GM19395 (cell line): Measurements from ENCODE around the gene ACVRL1.

Source experiments
- ATAC-seq: cut with Tn5 transposase; IDR thresholded peaks from one replicate; pipeline ENCODE4 v1.9.1; 2021; ENCODE audit warnings: mild to moderate bottlenecking, moderate library complexity; ENCODE audit not compliant: unreplicated experiment

The ACVRL1 gene

DNA sequence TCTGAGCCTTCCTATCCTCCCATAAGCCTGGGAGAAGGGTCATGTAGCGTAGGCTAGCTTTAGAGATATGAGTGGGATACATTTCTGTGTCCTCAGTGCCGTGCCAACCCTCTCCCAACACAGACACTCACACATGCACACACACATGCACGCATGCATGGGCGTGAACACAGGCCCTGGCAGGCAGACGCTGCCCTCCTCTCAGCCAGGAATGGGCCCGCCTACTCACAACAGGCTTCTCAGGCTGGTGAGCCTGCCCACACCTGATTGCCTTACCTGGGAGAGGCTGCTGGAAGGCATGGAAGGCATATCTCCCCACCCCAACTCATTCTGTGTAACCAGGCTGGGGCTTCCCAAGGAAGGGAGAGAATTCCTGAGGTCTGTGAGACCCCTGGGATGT is 31.4 kb downstream of the ACVRL1 start:
- no peak for ATAC-seq

DNA sequence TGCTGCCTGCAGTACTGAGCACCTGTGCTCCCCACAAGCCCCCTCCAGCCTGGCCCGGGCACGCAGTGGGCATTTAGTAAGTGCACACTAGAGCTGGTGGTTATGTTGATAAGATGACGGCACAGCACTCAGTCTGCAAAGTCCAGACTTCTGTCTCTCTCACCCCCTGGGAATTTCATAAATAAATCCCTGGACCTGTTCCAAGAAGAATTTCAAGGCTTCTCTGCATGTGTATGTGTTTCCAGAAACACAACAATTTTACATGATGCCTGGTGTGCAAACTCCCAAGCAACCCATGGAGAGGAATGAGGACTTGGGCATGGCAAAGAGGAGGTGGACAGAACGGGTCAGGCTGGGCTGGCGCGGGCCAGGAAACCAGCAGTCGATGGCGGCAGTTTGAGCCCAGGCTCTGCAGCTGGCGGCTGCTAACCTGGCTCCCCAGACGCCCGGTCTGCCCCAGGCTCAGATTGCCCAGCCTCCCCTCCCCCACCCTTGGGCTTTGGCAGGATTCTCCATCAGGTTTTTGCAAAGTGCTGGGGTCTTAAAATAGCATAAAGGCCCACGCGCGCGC is 33.8 kb downstream of the ACVRL1 start:
- ATAC-seq: no peak

DNA sequence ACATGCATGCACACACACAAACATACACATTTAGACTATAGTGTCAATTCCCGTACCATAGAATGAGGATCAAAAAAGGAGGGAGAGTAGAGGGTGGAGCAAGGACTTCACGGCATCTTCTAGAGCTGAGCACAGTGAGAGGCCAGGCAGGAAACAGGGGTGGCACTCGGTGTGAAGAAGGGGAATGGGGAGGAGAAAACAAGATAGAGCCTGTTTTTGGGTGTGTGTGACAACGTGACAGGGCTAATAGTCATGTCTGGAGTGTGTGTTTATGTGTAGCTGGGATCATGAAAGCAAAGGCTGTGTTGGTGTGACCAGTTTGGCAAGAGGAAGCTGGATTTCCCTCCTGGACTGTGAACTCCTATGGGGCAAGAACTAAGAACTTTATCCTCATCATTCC is 34.3 kb downstream of the ACVRL1 start:
- ATAC-seq: no peak

DNA sequence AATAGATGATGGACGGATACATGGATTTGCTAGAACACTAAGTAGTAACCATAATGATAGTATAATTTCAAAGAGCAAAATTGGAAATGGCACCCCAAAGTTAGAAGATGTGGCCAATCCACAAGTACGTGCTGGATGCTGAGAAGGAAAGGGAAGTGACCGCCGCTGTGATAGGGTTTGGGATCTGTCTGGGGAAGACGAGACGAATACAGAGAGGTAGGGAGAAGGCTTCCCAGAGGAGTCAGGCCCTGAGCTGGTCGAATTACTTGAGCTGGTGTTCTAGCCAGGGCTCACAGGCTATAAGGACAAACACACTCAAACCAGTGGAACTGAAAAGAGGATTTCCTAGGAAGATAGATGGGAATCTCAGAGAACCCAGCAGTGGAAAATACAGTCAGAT is 34.8 kb downstream of the ACVRL1 start:
- no peak for ATAC-seq

DNA sequence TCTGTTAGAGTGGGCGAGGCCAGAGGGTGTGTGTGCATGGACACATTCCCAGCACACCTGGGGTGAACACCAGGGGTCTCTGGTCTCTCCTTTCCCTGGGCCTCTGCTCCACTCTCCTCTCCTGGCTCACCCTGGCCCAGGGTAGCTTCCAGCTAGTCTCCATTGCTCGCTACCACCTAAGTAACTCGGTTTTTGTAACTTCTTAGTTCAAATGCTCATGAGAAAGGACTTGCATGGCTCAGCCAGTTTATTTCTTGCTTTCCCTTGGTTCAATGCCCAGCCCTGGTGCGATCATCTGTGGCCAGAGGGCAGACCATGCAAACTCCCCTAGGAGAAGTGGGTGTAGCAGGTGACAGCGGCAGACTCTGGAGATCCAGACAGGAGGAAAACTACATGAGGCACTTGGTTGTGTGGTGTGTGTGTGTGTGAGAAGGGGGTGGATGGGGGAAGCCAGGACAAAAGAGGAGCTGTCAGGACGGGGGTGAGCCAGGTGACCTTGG is 35.2 kb downstream of the ACVRL1 start:
- ATAC-seq: no peak

DNA sequence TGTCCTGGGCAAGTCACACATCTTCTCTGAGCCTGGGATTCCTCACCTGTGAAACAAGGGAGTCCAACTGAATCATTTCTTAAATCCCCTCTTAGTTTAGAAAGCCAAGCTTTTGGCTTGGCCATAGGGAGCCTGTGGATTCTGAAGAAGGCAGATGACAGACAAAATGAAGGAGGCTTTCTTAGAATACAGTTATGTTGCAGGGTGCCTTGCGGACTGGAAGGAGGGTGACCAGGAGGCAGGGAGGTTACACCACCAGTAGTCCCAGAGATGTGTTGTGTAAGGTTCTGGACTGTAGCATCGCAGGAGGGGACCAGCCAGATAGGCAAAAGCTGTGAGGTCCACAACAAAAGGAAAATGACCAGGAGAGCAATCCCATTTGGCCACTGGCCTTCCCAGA is 36.0 kb downstream of the ACVRL1 start:
- no peak for ATAC-seq

DNA sequence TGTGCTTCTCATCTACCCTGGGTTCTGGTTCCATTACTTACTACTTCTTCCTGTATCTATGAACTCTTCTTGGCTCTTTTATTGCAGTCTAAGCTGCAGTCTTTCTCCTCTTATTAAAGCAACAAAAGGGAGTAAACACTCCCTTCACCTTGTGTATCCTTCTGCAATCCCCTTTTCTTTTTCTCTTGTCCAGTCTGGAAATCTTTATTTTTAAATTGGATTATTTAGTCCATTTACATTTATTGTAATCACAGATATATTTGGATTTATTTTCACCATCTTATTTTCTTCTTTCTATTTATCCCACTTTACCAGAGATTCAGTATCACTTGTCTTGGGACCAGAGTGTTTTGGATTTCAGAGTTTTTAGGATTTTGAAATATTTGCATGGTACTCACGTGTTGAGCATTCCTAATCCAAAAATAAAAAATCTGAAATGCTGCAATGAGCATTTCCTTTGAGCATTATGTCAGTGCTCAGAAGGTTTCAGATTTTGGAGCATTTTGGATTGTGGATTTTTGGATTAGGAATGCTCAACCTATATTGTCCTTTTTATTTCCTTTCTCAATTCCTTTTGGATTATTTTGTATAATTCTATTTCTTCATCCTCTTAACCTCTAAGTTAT is 37.4 kb downstream of the ACVRL1 start:
- no peak for ATAC-seq

DNA sequence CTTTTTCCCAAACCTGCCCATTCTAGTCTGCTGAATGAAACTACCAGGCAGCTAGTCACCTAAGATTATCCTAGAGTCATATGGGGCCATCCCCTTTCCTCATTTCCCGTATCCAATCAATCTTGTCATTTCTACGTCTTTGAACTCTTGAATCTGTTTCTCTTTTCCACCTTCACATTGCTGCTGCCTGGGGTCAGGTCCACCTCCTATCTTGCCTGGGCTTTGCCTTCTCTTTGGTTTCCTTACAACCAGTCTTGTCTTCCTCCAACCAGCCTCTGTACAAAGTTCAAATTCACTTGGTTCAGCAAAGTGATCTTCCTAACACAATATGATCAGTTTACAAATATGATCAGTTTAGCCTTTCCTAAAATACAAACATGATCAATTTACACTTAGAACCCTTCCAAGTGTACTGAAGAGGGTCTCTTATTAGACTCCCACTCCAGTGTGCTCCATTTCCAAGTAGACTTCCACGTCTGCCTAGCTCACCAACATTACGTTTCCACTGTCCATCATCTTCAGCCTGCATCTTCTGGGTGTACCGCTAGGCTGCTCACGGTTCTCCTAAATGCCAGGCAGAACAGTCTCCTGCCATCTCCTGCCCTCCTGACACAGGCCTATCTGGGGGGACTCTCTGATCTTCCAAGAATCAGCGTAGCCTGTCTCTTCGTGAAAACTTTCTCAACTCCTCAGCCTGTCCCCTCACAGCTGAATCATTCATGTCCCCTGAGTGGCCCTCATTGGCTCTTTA is 40.1 kb downstream of the ACVRL1 start:
- ATAC-seq: no peak

DNA sequence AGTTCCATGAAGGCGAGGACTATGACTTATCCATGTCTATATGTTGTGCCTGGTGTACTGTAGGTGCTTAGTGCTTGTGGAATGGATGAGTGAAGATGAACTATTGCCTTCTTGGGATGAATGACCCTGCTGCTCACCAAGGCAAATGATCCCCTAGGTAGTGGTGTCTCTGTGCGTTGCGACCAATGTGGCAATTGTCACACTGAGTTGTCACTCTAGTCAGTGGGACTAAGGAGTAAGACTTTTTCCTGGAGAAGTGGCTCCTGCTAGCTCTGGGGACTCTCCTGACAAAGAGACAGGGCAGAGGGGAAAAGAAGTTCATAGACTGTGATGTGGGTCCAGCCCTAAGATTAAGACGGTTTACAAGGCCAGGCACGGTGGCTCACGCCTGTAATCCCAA is 40.8 kb downstream of the ACVRL1 start:
- ATAC-seq: no peak

DNA sequence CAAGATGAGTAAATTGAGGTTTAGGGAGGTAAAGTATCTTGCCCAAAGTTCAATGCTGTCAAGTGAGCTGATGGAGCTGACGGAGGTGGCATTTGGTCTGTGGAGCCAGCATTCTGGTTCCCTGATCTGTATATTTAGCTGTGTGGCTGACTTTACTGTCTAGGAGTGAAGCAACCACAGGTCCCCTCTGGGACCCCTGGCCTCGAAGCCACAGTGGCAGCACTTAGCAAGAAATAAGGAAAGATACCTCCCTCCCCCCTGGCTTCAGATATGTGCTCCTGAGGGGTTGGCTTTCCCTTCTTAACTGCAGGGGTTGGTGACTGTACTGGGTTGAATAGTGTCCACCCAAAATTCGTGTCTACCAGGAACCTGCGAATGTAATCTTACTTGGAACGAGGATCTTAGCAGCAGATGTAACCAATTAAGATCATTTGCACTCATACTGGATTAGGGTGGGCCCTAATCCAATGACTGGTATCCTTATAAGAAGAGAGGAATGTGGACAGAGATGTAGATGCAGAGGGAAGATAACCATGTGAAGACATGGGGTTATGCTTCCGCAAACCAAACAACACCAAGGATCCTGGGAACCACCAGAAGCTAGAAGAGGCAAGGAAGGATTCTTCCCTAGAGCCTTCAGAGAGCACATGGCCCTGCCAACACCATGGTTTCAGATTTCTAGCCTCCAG is 42.2 kb downstream of the ACVRL1 start:
- no peak for ATAC-seq

DNA sequence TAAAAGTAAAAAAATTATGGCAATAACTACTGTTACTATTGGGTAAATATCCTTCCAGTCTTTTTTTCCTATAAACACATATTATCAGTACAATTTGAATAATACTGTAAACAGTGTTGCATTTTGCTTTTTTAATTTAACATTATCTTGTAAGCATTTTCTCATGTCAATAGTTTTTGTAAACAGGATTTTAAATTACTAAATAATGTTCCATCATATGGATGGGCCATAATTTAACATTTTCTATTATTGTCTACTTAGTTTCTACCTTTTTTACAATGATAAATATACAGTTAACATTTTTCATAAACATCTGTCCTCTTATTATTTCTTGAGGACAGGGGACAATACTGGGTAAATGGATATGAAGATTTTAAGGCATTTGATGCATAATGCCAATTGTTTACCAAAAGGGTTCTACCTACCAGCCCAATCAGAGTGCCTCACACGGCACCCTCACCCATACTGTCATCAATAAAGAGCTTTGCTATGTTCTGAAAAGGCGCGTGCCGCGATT is 43.4 kb downstream of the ACVRL1 start:
- no peak for ATAC-seq

DNA sequence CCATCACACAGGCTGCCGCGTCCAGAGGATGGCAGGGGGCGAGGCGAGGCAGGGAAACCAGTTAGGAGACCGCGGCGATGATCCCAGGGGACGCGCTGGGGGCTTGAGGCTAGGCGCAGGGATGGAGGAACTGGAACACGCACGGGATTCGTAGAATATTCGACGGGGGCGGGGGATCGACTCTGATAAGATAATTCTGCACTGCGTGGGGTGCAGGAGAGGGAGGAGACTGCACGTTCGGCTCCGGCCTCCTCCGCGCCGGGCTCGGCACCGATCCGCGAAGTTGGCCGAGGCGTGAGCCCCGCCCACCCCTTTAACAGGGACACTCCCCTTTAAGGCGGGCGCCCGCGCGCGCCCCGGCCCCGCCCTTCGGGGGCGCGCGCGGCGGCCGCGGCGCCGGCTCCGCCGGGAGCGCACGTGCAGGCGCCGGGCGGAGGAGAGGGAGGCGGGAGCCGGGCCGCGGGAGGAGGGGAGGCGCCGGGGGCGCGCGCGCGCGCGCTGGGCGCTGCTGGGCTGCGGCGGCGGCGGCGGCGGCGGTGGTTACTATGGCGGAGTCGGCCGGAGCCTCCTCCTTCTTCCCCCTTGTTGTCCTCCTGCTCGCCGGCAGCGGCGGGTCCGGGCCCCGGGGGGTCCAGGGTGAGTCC is 44.0 kb downstream of the ACVRL1 start, which contains the start of gene ACVR1B:
ACVR1B (plus strand) TSS at position 501 of the 644 bp plus-strand sequence; CDS start at position 546, 45 bp downstream.
- peak; percentile 85 for ATAC-seq

DNA sequence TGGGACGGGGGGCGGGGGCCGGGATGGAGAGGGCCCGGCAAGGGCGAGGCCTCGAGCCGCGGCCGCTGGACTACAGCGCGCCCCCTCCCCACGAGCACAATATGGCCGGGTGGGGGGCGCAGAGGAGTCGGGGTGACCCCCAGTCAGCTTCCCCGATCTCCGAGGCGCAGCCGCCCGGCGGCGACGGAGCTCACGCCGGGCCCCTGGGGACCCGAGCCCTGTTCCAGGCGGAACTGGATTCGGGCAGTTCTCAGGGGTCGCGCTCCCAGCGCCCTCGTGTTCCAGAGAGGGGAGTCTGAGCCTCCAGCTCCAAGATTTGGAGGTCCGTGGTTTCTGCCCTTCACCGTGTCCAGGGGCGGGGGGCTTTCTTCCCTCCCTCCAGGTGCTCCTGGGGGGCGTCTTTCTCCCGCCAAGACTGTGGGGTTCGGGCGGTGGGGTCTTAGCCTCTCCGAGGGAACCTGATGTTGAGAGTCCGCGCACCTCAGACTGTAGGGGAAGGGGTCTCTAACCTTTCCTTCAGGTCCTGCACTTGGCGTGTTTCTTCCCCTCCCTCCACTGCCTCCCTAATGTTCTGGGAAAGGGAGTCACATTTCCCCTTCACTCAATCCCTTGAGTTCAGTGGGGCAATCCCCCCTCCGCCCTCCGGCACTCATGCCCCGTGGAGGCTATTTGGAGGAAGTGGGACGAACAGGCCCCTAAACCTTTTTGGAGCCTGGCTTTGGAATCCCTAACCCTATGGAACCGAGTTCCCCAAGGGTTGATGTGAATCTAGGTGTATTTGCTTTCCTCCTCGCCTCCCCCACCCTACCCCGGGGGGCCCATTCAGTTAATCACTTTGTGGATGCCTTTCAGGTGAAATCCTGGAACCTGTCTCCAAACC is 44.8 kb downstream of the ACVRL1 start:
- no peak for ATAC-seq

DNA sequence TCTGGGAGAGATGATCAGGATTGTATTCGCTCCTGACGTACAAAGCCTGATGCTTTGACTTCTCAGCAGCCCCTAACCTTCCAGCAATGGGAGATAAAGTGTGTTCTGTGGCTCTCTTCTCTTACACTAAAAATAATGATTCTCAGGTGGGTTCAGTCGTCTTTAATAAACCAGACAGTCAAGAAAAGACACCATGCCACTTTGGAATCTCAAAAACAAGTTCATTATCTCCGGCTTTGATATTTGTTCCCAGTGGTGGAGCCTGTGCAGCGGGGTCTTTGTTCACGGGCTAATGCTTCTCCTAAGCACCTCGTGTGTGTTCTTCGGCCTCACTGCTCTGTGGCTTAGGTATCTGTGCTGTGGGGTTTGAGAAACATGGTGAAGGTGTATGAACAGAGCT is 45.8 kb downstream of the ACVRL1 start:
- no peak for ATAC-seq

DNA sequence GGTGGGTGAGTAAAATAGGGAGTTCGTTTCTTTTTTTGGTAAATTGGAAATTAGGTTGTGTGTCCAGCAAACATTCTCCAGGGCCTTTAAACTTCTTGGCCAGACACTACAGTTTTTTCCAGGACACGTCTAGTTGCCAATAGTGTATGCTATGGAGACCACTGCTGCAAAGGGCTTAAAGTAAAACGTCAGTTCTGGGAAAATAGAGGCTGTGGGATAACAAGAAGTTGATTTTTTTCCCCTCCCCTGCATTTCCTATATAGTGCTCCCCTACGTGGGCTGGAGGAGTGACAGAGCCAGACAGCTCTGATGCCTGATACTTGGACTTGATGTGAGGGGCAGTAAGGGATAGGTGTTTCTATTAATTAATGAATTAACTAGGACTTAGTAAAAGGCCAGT is 46.6 kb downstream of the ACVRL1 start:
- no peak for ATAC-seq

DNA sequence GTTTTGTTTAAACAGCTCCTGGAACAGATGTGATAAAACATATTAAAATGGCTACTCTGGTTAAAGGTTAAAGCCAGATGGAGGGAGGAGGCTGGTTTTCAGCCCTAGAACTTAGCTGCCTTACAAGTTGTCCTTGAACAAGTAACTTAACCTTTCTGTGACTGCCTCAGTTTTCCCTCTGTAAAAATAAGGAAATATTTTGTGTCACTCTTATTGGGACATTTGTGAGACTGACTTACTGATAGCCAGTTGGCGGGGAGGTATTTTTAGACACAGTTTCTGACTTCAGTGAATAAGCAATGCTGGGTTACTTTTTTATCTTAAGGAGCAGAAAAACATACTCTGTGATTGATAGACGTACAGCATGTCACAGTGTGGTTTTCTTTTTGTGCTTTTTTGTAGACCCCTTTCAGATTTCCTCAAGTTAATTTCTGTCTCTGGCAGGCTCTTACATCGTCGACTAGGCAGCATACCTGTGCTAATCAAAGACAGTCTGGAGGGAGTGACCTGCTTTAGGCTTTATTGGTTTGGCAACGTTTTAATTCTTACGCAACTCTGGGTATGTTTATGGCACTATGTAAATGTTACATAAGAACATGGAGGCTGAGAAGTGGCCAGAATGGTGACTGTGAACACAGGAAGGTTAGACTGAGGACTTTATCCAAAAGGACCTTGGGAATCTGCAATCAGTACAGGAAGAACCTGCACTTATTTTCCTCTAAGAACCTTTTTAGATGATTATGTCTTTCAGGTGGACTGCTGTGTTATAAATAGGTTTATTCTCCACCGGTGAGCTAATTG is 47.5 kb downstream of the ACVRL1 start:
- ATAC-seq: no peak

DNA sequence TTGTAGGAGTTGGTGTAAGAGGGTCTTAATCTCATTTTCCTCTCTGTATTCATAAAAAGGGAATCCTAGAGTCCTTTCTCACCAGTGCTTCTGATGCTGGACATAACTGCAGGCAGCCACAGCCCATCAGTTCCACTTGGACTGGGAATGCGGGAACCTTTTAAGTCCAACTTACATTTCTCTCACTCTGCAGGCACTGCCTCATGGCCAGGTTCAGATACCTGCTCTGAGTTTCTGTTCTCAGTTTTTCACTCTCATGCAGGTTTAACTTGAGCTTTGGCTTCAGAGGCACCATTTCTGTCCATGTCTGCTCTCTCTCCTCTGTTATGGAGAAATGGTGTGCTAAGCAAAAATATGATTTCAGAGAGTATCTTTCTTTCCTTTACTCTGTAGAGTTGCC is 48.4 kb downstream of the ACVRL1 start:
- no peak for ATAC-seq

DNA sequence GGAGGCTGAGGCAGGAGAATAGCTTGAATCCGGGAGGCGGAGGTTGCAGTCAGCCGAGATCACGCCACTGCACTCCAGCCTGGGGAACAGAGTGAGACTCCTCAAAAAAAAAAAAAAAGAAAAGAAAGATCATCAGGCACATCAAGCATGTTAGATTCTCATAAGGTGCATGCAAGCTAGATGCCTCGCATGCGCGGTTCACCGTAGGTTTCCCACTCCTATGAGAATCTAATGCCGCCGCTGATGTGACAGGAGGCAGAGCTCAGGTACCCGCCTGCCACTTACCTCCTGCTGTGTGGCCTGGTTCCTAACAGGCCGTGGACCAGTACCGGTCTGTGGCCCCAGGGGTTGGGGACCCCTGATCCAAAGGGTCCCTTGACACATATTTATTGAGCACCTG is 51.2 kb downstream of the ACVRL1 start:
- ATAC-seq: no peak

DNA sequence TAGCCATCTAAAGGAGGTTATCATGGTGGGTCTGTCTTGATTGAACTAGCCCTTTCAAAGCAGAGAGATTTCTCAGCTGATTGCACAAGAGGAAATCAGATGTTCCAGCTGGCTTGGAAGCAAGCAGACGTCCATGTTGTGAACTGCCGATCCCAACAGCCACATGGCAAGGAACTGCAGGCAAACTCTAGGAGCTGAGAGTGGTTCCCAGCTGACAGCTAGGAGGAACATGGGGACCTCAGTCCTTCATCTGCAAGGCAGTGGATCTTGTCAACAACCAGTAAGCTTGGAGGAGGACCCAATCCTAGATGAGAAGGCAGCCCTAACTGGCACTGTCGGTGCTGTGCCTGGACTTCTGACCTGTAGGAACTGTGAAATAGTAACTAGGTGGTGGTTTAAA is 51.9 kb downstream of the ACVRL1 start:
- no peak for ATAC-seq
